Ectodermal cell (in vitro differentiated cells): ENCODE results near the gene CD58.

Experiments used
- H3K27ac ChIP-seq: 2 replicates; pipeline ENCODE4 v1.7.0; 2013; ENCODE audit warnings: mild to moderate bottlenecking, low read depth, low read length; ENCODE audit not compliant: insufficient read depth, poor library complexity, severe bottlenecking
- H3K27me3 ChIP-seq: 2 replicates; pipeline ENCODE4 v1.7.0; 2013; ENCODE audit warnings: mild to moderate bottlenecking, low read length; ENCODE audit not compliant: insufficient read depth, control insufficient read depth, poor library complexity, severe bottlenecking
- H3K36me3 ChIP-seq: one replicate; pipeline ENCODE4 v1.7.0; 2013; ENCODE audit warnings: low read length; ENCODE audit not compliant: control insufficient read depth, insufficient read depth
- H3K4me1 ChIP-seq: one replicate; pipeline ENCODE4 v1.7.0; 2013; ENCODE audit warnings: low read length; ENCODE audit not compliant: control insufficient read depth, insufficient read depth
- H3K4me3 ChIP-seq: 2 replicates; pipeline ENCODE4 v1.7.0; 2013; ENCODE audit warnings: low read depth, low read length, control low read depth; ENCODE audit not compliant: insufficient read depth
- H3K9me3 ChIP-seq: 2 replicates; pipeline ENCODE4 v1.7.0; 2013; ENCODE audit warnings: mild to moderate bottlenecking, low read length, moderate library complexity; ENCODE audit not compliant: control insufficient read depth
- WGBS, 2 experiments: methylation state at CpG; one replicate each; pipeline ENCODE4 v1.1.7; 2013; ENCODE audit warnings: missing lambda C conversion rate in 2 of 2; 5-methylcytosine and 5-hydroxymethylcytosine counted together

The CD58 gene

DNA sequence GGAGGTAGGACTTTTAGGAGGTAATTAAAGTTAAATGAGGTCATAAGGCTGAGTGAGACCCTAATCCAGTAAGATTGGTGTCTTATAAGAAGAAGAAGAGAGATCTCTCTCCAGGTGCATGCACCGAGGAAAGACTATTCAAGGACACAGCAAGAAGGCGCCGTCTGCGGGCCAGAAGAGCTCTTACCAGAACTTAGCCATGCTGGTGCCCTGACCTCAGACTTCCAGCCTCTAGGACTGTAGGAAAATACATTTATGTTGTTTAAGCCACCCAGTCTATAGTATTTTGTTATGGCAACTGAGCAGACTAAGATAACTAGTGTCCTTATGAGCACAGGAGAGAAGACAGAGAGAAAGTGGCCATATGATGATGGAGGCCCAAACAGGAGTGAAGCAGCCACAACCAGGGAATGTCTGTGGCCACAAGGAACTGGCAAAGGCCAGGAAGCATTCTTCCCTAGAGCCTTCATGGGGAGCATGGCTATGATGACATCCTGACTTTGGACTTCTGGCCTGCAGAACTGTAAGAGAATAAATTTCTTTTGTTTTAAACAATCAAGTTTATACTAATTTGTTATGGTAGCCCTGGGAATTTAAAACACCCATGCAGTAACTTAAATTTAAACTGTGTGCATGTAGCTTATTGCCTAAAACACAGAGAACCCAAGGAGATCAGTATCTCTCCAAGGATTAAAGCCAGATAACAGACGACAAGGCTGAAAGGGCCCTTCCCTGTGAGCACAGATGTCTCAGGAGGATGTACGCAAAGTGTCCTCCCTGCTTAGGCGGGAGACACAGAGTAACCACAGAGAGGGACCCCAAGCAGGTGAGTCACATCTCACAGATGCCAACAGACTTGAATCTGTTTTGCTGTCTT is 9.9 kb upstream of the CD58 start:
- Histone ChIP-seq H3K9me3 (no peaks in the 10 kb centered on the region), H3K4me1 (no peaks in the 10 kb centered on the region), H3K27ac (no peak overlapping the region), H3K36me3 (no peaks in the 10 kb centered on the region), H3K27me3 (no peaks in the 10 kb centered on the region), H3K4me3 (no peak overlapping the region)
- 95% methylated on average over 7 of the region's 7 CpGs for WGBS, 2 experiments

DNA sequence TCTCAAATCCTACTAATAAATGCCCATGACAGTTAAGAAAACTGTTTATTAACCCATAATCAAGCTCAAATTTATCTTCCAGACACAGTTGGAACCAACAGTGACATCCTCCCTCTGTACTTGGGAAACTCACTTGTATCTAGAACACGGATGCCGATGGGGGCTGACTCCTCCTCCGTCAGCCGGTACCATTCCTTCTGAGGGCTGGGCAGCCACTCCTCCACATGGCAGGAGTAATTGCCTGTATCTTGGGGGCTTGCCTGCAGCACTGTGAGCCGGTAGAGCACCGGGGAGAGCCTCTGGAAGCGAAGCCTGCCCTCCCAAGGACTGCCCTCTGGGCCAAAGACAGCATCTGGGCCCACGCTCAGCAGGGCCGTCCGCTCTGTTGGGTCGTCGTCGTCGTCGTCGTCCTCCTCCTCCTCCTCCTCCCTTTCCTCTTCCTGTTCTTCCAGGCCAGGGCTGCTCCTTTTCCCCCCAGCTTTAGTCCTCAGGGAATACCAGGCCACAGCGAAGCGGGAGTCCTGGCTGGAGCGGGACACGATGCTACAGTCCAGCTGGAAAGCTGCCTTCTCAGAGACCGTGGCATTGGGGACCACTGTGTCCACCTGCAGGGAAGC is 8.5 kb upstream of the CD58 start:
- WGBS, 2 experiments = 85 to 87% methylated on average over 21 of the region's 21 CpGs
- no peak overlapping the region for H3K27ac ChIP-seq
- no peak overlapping the region for H3K4me3 ChIP-seq
- H3K27me3 ChIP-seq = no peaks in the 10 kb centered on the region
- no peaks in the 10 kb centered on the region for H3K4me1 ChIP-seq
- no peaks in the 10 kb centered on the region for H3K9me3 ChIP-seq
- no peaks in the 10 kb centered on the region for H3K36me3 ChIP-seq

DNA sequence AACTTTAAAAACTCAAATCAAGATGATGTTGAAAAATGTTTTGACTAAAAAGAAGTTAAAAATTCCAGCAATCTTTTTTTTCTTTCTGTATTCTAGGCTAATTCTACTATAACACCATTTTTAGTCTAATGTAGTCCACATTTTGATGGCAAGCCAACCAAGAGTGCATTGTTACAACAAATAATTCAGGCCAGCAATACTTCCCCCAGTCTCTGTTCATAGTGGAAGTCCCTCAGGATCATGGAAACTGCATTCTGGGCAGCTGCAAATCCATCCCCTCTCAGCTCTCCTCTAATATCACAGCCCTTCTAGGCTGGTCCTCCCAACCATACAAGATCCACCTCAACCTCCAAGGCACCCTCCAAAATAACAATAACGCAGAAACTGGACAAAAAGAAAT is 7.8 kb upstream of the CD58 start:
- Histone ChIP-seq H3K4me1 (no peaks in the 10 kb centered on the region), H3K27ac (no peak overlapping the region), H3K27me3 (no peaks in the 10 kb centered on the region), H3K36me3 (no peaks in the 10 kb centered on the region), H3K4me3 (no peak overlapping the region), H3K9me3 (no peaks in the 10 kb centered on the region)
- WGBS, 2 experiments = 85 to 96% methylated on average over 1 of the region's 1 CpG

DNA sequence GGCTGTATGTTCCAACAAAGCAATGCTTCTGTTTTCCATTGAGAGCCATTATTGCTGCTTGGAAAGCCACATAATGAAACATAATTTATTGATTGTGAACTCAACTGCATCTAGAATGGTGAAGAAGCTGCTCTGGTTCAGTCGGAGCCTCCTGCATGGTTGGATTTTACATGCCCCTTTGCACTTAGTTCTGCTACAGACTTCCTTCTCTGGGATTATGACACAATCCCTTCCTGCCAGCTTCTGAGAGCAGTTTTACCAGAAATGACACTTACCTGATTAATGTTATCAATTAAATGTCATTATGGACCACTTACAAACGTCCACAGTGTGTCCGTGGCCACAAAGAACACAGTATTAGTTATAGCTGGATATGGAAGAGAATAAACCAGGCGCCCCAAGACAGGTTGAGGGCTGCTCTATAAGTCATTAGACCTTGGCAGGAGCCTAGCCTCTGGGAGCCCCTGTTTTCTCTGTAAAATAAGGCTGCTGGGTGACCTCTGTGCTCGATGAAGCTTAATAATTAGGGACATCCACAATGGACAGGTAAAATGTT is 7.0 kb upstream of the CD58 start:
- WGBS, 2 experiments = 93 to 96% methylated on average over 5 of the region's 5 CpGs
- Histone ChIP-seq H3K27me3 (peaks cover 4% of the 10 kb centered on the region), H3K9me3 (no peaks in the 10 kb centered on the region), H3K36me3 (no peaks in the 10 kb centered on the region), H3K4me1 (peaks cover under 1% of the 10 kb centered on the region), H3K4me3 (no peak overlapping the region), H3K27ac (no peak overlapping the region)

DNA sequence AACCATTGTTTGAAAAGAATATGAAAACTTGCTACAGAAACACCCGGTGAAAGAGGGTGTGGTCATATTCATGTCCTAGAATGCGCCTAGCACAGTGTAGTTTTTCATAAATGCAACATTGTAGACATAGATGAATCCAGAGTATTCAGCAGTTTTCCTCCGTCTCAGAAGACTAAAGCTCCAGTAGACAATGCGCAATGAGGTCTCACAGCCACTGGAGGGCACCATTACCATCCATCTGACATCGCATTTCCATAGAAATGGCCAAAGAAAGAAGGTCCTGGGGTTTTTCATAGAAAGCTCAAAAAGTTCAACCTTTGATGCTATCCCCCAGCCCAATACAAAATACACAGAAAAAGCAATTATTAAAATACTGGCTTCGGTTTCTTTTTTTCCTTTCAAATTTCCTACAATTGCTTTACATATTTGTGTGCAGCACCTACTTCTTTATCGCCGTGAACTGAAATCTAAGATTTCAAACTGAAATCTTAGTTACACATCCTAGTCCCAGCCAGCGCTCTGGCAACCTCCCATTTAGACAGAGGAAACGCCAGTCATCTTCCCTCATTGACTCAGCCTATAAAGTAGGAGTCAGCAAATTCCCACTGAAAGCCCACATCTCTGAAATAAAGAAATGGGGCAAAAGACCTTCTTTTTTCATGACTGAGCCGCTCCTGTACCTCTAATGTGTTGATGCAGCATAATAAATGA is 3.9 kb upstream of the CD58 start:
- no peaks in the 10 kb centered on the region for H3K36me3 ChIP-seq
- 44% methylated on average over 11 of the region's 11 CpGs for WGBS, 2 experiments

DNA sequence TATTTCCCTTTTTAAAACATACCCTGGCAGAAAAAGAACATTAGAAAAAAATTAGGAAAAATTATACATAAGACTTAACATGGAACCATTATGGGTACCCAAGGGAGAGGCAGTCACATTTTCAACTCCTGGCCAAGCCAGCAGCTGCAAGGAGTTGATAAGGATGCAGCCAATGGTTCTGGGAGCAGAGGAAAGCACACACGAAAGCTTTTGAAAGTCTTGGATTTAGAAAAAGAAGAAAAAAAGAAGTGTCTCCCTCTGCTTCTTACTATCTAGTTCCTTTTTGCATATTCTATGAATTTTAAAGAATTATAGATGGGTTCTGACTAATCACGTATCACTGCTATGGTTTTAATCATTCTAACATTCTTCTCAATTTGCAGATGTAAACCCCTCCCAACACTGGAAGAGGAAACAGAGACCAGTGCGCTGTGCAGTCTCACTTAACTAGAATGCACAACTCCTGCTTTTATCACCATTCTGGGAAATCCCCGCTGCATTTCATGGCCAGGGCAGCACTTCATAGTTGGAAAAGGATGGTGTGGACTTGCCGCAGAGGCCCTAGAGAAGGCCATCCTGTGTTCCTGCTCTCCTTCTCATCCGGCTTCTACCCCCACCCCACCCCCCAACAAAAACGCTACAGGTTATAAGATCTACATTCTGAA is 2.7 kb upstream of the CD58 start:
- 90 to 94% methylated on average over 6 to 7 of the region's 7 CpGs for WGBS, 2 experiments
- no peaks in the 10 kb centered on the region for H3K9me3 ChIP-seq
- H3K36me3 ChIP-seq = no peaks in the 10 kb centered on the region
- no peak overlapping the region for H3K27ac ChIP-seq
- H3K4me3 ChIP-seq = no peak overlapping the region
- peaks cover 21% of the 10 kb centered on the region for H3K27me3 ChIP-seq
- peaks cover 4% of the 10 kb centered on the region for H3K4me1 ChIP-seq

More for the DNA sequence above, 3.9 kb upstream of the CD58 start:
- peaks cover 21% of the 10 kb centered on the region for H3K27me3 ChIP-seq
- no peaks in the 10 kb centered on the region for H3K9me3 ChIP-seq
- H3K4me1 ChIP-seq = peaks cover 4% of the 10 kb centered on the region
- H3K27ac ChIP-seq = no peak overlapping the region
- no peak overlapping the region for H3K4me3 ChIP-seq

DNA sequence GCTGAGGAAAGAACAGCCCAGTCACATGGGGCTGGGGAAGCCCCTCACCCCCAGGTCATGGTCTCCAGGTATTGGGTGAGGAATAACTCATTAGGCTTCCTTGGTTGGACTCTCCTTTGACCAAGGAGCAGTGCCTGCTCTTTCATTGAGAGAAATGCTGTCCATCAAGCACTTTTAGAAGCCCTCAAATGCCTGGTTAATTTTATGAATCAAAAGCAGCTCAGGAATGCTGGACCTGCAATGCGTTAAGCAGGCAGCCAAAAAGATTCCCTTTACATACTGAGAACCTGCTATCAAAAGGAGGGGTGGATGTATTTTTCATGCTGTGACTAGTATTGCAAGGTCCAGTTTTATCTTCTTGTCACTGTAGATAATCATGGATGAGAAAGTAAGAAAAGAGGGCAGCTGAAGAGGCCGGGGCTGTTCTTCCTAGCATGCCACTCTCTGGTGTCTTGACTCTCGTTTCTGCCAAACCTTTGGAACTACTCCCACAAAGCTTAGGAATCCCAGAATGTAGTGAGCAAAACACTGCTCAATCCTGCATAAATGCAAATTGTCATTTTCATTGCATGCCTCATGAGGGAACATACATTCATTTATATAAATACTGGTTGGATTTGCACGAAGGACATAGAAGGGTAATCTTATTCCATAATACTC is 2.1 kb upstream of the CD58 start:
- Histone ChIP-seq H3K27me3 (peaks cover 21% of the 10 kb centered on the region), H3K4me3 (no peak overlapping the region), H3K36me3 (no peaks in the 10 kb centered on the region), H3K4me1 (peaks cover 4% of the 10 kb centered on the region), H3K9me3 (no peaks in the 10 kb centered on the region), H3K27ac (no peak overlapping the region)
- WGBS, 2 experiments = 86 to 90% methylated on average over 3 of the region's 4 CpGs

DNA sequence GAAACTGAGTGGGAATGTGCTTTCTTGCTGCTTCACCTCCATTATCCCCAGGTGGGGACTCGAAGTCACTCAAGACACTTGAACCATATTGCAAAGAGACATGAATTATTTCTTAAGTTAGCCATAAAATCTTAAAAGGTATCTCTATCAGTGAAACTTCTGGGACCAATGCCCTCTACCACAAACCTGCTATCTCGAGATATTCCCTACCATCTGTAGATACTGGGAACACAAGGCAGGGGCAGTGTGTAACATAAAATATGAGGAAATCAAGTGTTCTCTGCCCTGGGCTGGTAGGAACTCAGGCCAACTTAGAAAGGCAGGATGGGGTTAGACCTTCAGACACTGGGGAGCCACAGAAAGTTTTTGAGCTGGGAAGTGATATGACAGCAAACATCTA is 1.3 kb upstream of the CD58 start:
- no peak overlapping the region for H3K4me3 ChIP-seq
- no peaks in the 10 kb centered on the region for H3K9me3 ChIP-seq
- H3K27ac ChIP-seq = no peak overlapping the region
- H3K4me1 ChIP-seq = peaks cover 4% of the 10 kb centered on the region
- H3K27me3 ChIP-seq = peaks cover 21% of the 10 kb centered on the region
- WGBS, 2 experiments = 86 to 88% methylated on average over 2 of the region's 2 CpGs
- no peaks in the 10 kb centered on the region for H3K36me3 ChIP-seq

DNA sequence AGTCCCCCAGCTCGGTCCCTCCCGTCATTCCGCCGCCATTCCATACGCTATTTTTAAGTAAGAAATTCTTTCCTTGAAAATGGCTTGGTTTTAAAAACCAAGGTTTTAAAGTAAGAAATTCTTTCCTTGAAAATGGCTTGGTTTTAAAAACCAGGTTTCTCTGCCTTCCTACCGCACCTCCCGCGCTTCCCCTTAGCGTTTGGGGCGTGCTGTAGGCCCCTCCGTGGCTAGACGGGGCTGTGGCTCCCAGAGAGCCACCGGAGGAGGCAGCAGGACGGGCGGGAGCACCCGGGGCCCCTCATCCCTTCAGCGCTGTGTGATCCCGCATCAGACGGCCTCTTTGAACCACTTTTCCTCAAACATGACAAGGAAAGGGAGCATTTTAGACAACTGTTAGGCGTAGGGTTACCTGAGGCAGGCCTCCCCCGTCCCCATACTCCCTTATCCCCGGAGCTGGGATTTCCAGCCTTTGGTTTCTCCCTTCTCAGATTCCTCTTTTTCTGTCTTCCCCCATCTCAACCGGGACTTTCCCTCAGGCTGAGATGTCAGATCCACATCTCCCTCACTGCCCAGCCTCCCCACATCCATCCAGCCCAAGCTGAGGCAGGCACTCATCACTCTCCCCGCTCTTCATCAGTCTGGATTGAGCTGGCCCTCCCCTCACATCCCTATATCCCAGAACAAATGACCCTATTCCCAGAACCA is 541 bp upstream of the CD58 start:
- 8 to 10% methylated on average over 24 of the region's 24 CpGs for WGBS, 2 experiments
- H3K27ac ChIP-seq = no peak overlapping the region

More for the DNA sequence above, 541 bp upstream of the CD58 start:
- peaks cover 21% of the 10 kb centered on the region for H3K27me3 ChIP-seq
- H3K36me3 ChIP-seq = no peaks in the 10 kb centered on the region
- peak overlapping the region; percentile 74 for H3K4me3 ChIP-seq
- H3K9me3 ChIP-seq = no peaks in the 10 kb centered on the region
- H3K4me1 ChIP-seq = peaks cover 4% of the 10 kb centered on the region
